GM18858 (cell line): ENCODE data around the gene MAP2K1.
"Not testable (repeated sequence)": the region's sequence is repeated elsewhere in the genome, so short reads cannot be mapped to it uniquely, and the experiment has no call there.

Experiments
- ATAC-seq: cut with Tn5 transposase; IDR thresholded peaks from one replicate; pipeline ENCODE4 v1.9.1; 2021; ENCODE audit not compliant: unreplicated experiment

The MAP2K1 gene

GRCh38 chr15:66386204-66387123, at the start of gene MAP2K1:
Gene MAP2K1 (plus strand): TSS chr15:66386912. CDS start chr15:66387348, 436 bp downstream.
- ATAC-seq = peak; percentile 68

- not testable (repeated sequence) for ATAC-seq
Observed at GRCh38 chr15:66348530-66348929, 38.2 kb upstream of the MAP2K1 start.

GRCh38 chr15:66356077-66356358, 30.7 kb upstream of the MAP2K1 start:
- ATAC-seq = no peak

GRCh38 chr15:66356359-66357236, 30.1 kb upstream of the MAP2K1 start, which contains the start of gene TIPIN:
Gene TIPIN (minus strand): TSS chr15:66356685. CDS start chr15:66352947, 3,738 bp downstream.
- peak; percentile 68 for ATAC-seq

- ATAC-seq = no peak
Observed at GRCh38 chr15:66359740-66360139, 27.0 kb upstream of the MAP2K1 start.

GRCh38 chr15:66361745-66362460, 24.8 kb upstream of the MAP2K1 start:
- not testable (repeated sequence) for ATAC-seq

GRCh38 chr15:66362776-66363175, 23.9 kb upstream of the MAP2K1 start:
- ATAC-seq = no peak

GRCh38 chr15:66364944-66365528, 21.7 kb upstream of the MAP2K1 start:
- no peak for ATAC-seq

- no peak for ATAC-seq
Observed at GRCh38 chr15:66369773-66370651, 16.7 kb upstream of the MAP2K1 start.

- ATAC-seq = no peak
Observed at GRCh38 chr15:66374179-66374578, 12.5 kb upstream of the MAP2K1 start.

GRCh38 chr15:66378814-66379430, 7.8 kb upstream of the MAP2K1 start:
- ATAC-seq = no peak

GRCh38 chr15:66381376-66381775, 5.3 kb upstream of the MAP2K1 start:
- not testable (repeated sequence) for ATAC-seq

GRCh38 chr15:66387163-66388042, 691 bp downstream of the MAP2K1 start:
- ATAC-seq = no peak

- no peak for ATAC-seq
Observed at GRCh38 chr15:66388043-66388363, 1.3 kb downstream of the MAP2K1 start.

- no peak for ATAC-seq
Observed at GRCh38 chr15:66388576-66388975, 1.9 kb downstream of the MAP2K1 start.

- no peak for ATAC-seq
Observed at GRCh38 chr15:66389098-66389858, 2.6 kb downstream of the MAP2K1 start.

- ATAC-seq = no peak
Observed at GRCh38 chr15:66389859-66390381, 3.2 kb downstream of the MAP2K1 start.

- no peak for ATAC-seq
Observed at GRCh38 chr15:66390678-66391077, 4.0 kb downstream of the MAP2K1 start.
